LHCN-M2 (cell line): ENCODE measurements around the gene GLYATL1B. TPM values are rescaled to one million over a fixed set of nuclear protein-coding genes. Genes with fewer than 3 reads are reported as not detected.
"Not testable (repeated sequence)": the region's sequence is repeated elsewhere in the genome, so short reads cannot be mapped to it uniquely, and the experiment has no call there.

ENCODE experiments used
- DNase-seq: peaks from one replicate; pipeline ENCODE4 v3.0.0-alpha.2; 2012; ENCODE audit warnings: low read depth
- total RNA-seq: library from RNA; depleted of rRNA; stranded (reverse); fragments of >200 nt; gene quantifications from 2 replicates; pipeline ENCODE4 v1.2.3, GENCODE V29; 2014

The GLYATL1B gene
- total RNA-seq, 1 experiment from 2014 or later, result not detected

GRCh38 chr11:59095972-59096575, 10.0 kb downstream of the GLYATL1B start:
- not testable (repeated sequence) for DNase-seq

DNA sequence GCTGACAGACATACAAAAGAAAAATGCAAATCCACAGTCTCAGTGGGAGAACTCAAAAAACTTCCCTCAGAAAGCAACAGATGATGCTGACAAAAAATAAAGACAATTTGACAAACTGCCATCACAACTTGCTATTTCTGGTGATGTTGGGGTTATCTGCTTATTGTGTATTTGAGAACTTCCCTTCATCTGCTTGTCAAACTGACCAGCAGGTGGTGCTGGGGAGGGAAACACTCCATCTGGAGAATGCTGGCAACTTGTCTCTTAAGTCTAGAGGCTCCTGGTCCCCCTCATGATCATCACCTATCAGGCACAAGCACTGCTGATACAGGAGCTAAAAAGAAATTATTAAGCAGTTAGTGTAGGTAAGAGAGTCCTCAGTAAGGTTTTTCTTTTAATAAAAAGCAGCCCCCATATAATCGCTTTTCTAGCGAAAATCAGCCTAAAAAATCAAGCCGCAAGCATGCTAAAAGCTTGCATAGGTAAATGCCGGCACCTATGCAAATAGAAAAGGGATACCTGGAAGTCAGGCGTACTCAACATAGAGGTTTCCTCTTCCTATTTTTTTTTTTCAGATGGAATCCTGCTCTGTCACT, 11.1 kb downstream of the GLYATL1B start:
- peak; percentile 55 for DNase-seq

- DNase-seq, result not testable (repeated sequence)
These were observed 11.8 kb downstream of the GLYATL1B start for GRCh38 chr11:59097938-59098337.

GRCh38 chr11:59102259-59102765, 16.2 kb downstream of the GLYATL1B start:
- DNase-seq, result peak; percentile 53

- peak; percentile 95 for DNase-seq
These were observed 20.5 kb downstream of the GLYATL1B start, which contains the start of gene FAM111B for GRCh38 chr11:59106363-59107336. FAM111B (plus strand) TSS chr11:59107237; CDS start chr11:59109626, 2,389 bp downstream.

- not testable (repeated sequence) for DNase-seq
These were observed 21.6 kb downstream of the GLYATL1B start for GRCh38 chr11:59107721-59108120.

GRCh38 chr11:59112494-59112893, 26.4 kb downstream of the GLYATL1B start:
- peak; percentile 29 for DNase-seq

GRCh38 chr11:59114344-59114743, 28.2 kb downstream of the GLYATL1B start:
- no peak for DNase-seq

- no peak for DNase-seq
These were observed 29.4 kb downstream of the GLYATL1B start for GRCh38 chr11:59115553-59115952.

- DNase-seq, result no peak
These were observed 31.7 kb downstream of the GLYATL1B start for GRCh38 chr11:59117774-59118173.

GRCh38 chr11:59119826-59120225, 33.7 kb downstream of the GLYATL1B start:
- DNase-seq, result no peak

DNA sequence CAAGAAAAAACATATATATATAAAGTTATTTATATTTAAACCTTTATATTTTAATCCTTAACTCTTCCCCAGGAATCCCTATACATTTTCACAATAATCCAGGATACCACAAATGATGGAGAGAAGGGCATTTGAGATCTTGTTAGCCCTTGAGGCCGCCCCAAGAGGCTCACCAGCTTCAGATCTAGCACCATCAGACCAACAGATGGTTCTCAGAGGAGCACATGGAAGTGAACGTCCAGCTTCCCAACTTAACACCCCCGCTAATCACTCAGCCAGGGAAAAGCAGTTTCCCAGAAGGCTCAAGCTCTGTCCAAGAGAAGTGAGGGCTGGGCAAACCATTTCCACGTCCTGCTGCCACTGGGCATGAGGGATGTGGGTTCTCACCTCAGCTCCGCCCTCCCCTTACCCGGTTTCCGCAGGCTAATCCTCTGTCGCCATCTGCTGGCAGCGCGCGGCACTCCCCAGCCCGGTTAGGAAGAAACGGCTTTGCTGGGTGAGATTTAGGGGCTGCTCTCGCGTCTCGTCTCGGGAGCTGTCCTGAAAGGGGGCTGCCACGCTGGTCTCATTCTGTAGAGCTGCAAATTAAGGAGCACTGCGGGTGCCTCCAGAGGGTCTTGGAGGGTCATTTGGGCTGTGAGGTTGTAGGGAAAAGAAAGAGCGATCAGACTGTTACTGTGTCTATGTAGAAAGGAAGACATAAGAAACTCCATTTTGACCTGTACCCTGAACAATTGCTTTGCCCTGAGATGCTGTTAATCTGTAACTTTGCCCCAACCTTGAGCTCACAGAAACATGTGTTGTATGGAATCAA, 49.7 kb downstream of the GLYATL1B start:
- peak; percentile 71 for DNase-seq

- DNase-seq, result not testable (repeated sequence)
These were observed 50.4 kb downstream of the GLYATL1B start for GRCh38 chr11:59136551-59136950.

- no peak for DNase-seq
These were observed 51.1 kb downstream of the GLYATL1B start for GRCh38 chr11:59137190-59137589.

DNA sequence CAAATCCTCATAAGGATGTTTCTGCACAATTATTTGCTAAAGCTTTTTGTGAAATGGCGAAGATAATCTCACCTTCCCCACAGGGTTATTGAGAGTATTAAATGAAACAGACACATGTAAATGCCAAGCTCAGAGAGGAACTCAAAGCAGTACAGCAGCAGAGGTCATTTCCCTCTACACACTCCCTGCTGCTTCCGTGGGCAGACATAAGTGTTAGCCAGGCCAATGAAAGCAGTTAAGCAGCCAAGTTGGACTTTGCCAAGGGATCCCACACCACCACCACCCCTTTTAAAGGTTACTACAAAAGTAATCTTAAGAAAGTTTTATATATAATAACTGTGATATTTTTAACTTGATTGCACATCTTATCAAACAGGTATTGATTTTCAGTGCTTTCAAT, 52.5 kb downstream of the GLYATL1B start:
- no peak for DNase-seq

DNA sequence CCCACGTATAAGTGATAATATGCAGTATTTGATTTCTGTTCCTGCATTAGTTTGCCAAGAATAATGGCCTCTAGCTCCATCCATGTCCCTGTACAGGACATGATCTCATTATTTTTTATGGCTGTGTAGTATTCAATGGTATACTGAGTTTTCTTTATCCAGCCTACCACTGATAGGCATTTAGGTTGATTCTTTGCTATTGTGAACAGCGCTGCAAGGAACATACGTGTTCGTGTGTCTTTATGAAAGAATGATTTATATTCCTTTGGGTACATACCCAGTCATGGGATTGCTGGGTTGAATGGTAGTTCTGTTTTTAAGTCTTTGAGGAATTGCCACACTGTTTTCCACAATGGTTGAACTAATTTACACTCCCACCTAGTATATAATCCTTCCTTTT, 55.1 kb downstream of the GLYATL1B start:
- DNase-seq, result no peak

GRCh38 chr11:59141673-59142460, 55.8 kb downstream of the GLYATL1B start:
- peak; percentile 55 for DNase-seq

DNA sequence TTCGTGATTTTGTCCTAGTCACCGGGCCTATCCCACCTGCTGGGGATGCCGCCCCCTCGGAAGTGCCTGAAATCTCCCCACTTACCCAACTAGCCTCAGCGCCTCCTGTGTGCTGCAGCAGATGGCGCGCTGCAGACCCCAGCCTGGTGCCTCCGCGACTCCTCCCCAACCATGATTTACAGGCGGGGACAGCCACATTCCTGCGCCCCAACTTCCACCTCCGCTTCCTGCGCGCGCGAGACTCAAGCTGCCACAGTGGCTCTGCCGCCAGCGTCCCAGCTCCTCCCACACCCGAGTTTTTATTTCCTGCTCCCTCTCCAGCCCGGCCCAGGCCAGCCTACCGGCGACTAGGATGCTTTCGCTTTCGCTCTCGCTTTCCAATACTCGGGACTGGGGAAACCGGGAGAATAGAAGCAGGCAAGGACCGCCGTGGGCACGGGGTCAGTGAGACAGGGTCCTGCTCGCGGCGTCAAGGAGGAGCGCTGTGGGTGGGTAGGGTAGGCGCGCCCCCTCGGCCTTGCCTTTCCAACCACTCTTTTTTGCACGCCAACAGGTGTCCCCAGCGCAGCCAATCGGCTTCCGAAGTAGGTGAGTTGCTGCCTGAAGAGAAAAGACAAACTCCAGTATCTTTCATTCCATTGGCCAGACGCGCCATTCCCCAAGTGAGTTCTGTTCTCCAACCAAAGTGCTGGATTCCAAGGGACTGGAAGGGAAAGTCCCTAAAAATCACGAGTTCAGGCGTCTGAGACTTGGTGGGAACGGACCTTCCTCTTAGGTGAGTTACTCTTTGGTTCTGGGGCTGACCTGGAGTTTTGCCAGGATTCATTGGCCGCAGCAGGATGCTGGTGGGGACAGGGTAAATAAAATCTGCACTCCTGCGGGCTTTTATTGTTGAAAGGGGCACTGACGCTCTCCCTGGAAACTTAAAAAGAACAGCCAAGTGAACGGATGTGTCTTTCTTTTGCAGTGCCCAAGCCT, 56.7 kb downstream of the GLYATL1B start, which contains the start of gene FAM111A:
Gene FAM111A, plus strand, starts transcription at position 327 of the 978 bp plus-strand sequence. CDS start 6,017 bp downstream, outside the sequence.
- peak; percentile 87 for DNase-seq

DNA sequence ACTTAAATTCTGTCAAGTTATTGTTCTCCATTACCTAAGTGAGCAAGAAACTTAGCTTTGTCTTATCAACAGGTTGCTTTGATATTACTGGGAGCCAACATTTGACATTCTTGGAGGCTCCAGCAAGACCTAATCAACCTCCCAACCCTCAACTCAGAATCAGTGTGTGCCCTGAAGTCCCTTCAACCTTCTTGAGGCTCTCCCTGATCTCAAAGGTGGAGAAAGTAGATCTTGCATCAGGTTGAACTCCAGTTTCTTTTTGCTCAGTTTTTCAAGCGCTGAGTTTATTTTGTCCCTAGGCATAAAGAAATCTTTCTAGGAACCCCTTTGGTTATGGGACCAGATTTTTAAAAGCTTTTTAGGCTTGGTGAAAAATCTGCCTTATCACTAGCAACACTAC, 58.0 kb downstream of the GLYATL1B start:
- peak; percentile 5 for DNase-seq
